HepG2 (cell line): ENCODE data around the gene TOM1L2. TPM values are rescaled to one million over a fixed set of nuclear protein-coding genes. Genes with fewer than 3 reads are reported as not detected.

Experiments used
- ATAC-seq: fragments of 200-7000 bp; cut with Tn5 transposase; 3 replicates; pipeline ENCODE4 v1.9.1; 2020; ENCODE audit warnings: mild to moderate bottlenecking, moderate library complexity
- BruUV-seq: library from RNA; stranded (reverse); fragments of 400-500 nt; replicated peaks from 2 replicates; lab custom pipeline; 2021; lab: Mats Ljungman, UMichigan
- CTCF ChIA-PET: fragments of 300-600 bp; formaldehyde crosslinking; extraction: SDS; loops from one replicate; lab custom pipeline; 2021; ENCODE audit warnings: low total read pairs, inconsistent platforms, low intra/inter-chr PET ratio; lab: Yijun Ruan, JAX
- POLR2A ChIA-PET: fragments of 350-600 bp; sonication (Branson Sonifier 250); formaldehyde crosslinking; loops from one replicate; lab custom pipeline; 2020; ENCODE audit warnings: antibody characterized with exemption, inconsistent platforms; lab: Yijun Ruan, JAX
- DNase-seq: peaks from one replicate; pipeline ENCODE4 v3.0.0-alpha.2; 2015; ENCODE audit warnings: low spot score
- FAIRE-seq: peaks from 3 replicates; lab custom pipeline; 2011; peaks lifted over from hg19 to GRCh38; lab: Jason Lieb, UNC
- H2AFZ ChIP-seq: one replicate; pipeline ENCODE4 v1.6.1; 2011; ENCODE audit warnings: low read length, inconsistent platforms
- H3K27ac ChIP-seq: fragments of 300-600 bp; 3 replicates; pipeline ENCODE4 v1.8.0; 2011; ENCODE audit warnings: mixed run types, mild to moderate bottlenecking, mixed read lengths, low read length, inconsistent platforms; ENCODE audit not compliant: insufficient read depth; ENCODE audit errors: extremely low read length
- H3K27me3 ChIP-seq, 2 experiments: fragments of 200-600 bp in 1 of 2; 2 replicates in 1 of 2; 3 replicates in 1 of 2; pipeline versions ENCODE4 v1.6.0 to v1.8.0; 2011; ENCODE audit warnings: low read length in 2 of 2, mild to moderate bottlenecking in 2 of 2, moderate library complexity in 2 of 2, inconsistent platforms in 1 of 2; ENCODE audit not compliant: insufficient read depth in 2 of 2, control insufficient read depth in 1 of 2
- H3K36me3 ChIP-seq, 2 experiments: fragments of 200-600 bp in 1 of 2; replicated peaks in 1 of 2; 2 replicates in 1 of 2; 3 replicates in 1 of 2; pipeline versions ENCODE4 v1.5.1 to v1.8.0; 2011; ENCODE audit warnings: low read length in 2 of 2, inconsistent platforms in 1 of 2; ENCODE audit not compliant: insufficient read depth in 2 of 2, control insufficient read depth in 1 of 2
- H3K4me1 ChIP-seq: 2 replicates; pipeline ENCODE4 v1.5.1; 2012; ENCODE audit warnings: low read length, inconsistent platforms; ENCODE audit not compliant: insufficient read depth
- H3K4me2 ChIP-seq: 2 replicates; pipeline ENCODE4 v1.6.0; 2011; ENCODE audit warnings: low read depth, low read length, inconsistent platforms
- H3K4me3 ChIP-seq, 3 experiments: fragments of 200-600 bp in 1 of 3; sonication (generic), shearing (Covaris generic) in 1 of 3; replicated peaks in 1 of 3; 2 replicates each; pipeline ENCODE4 v1.5.1; 2011 to 2016; ENCODE audit warnings: low read length in 3 of 3, inconsistent platforms in 2 of 3, low read depth in 2 of 3, mild to moderate bottlenecking in 2 of 3, control low read depth in 1 of 3, mixed read lengths in 1 of 3; ENCODE audit not compliant: insufficient read depth in 1 of 3
- H3K79me2 ChIP-seq: one replicate; pipeline ENCODE4 v1.6.1; 2011; ENCODE audit warnings: low read length, inconsistent platforms; ENCODE audit not compliant: insufficient read depth
- H3K9ac ChIP-seq: 2 replicates; pipeline ENCODE4 v1.6.0; 2011; ENCODE audit warnings: mild to moderate bottlenecking, low read depth, low read length, inconsistent platforms; ENCODE audit not compliant: insufficient read depth
- H3K9me3 ChIP-seq: 2 replicates; pipeline ENCODE4 v1.5.1; 2012; ENCODE audit warnings: mild to moderate bottlenecking, low read length
- H4K20me1 ChIP-seq: 2 replicates; pipeline ENCODE4 v1.6.0; 2011; ENCODE audit warnings: inconsistent platforms, mild to moderate bottlenecking, low read length, moderate library complexity; ENCODE audit not compliant: insufficient read depth
- DMAP1 ChIP-seq: IDR thresholded peaks from 2 replicates; pipeline ENCODE4 v1.6.1; 2016
- FOXP1 ChIP-seq, 2 experiments: fragments of 450-650 bp in 1 of 2; IDR thresholded peaks; 2 replicates each; pipeline ENCODE4 v1.6.1; 2017 to 2018; ENCODE audit warnings: antibody characterized with exemption in 1 of 2
- MEIS2 ChIP-seq: sonication (generic); formaldehyde crosslinking; IDR thresholded peaks from 2 replicates; pipeline ENCODE4 v1.9.0; 2021; ENCODE audit warnings: mild to moderate bottlenecking, missing genetic modification reagents
- NR2F2 ChIP-seq: IDR thresholded peaks from 2 replicates; pipeline ENCODE4 v1.6.1; 2012; ENCODE audit warnings: low read depth, inconsistent platforms, borderline replicate concordance
- POLR2G ChIP-seq: fragments of 200-400 bp; formaldehyde crosslinking; IDR thresholded peaks from 2 replicates; pipeline ENCODE4 v1.6.1; 2018; ENCODE audit warnings: mild to moderate bottlenecking, low read depth, low read length, moderate library complexity
- ZNF260 ChIP-seq: sonication (generic); formaldehyde crosslinking; IDR thresholded peaks from 2 replicates; pipeline ENCODE4 v1.4.0; 2020; ENCODE audit warnings: missing genetic modification reagents, low read depth, mild to moderate bottlenecking, borderline replicate concordance
- ZNF337 ChIP-seq: sonication (generic); formaldehyde crosslinking; IDR thresholded peaks from 2 replicates; pipeline ENCODE4 v1.5.1; 2020; ENCODE audit warnings: missing genetic modification reagents, low read depth, mild to moderate bottlenecking, borderline replicate concordance
- ZNF614 ChIP-seq: IDR thresholded peaks from 2 replicates; pipeline ENCODE4 v1.6.1; 2018; ENCODE audit warnings: missing biosample characterization, missing genetic modification reagents, inconsistent platforms, borderline replicate concordance
- ZNF879 ChIP-seq: sonication (generic); formaldehyde crosslinking; IDR thresholded peaks from 2 replicates; pipeline ENCODE4 v1.8.1; 2023; ENCODE audit warnings: missing genetic modification reagents
- ZSCAN22 ChIP-seq: sonication (generic); formaldehyde crosslinking; IDR thresholded peaks from 2 replicates; pipeline ENCODE4 v1.4.0; 2020; ENCODE audit warnings: mild to moderate bottlenecking, missing genetic modification reagents
- WGBS: methylation state at CpG from one replicate; pipeline ENCODE4 v1.1.6; 2017; ENCODE audit warnings: low lambda C conversion rate; 5-methylcytosine and 5-hydroxymethylcytosine counted together
- in situ Hi-C: cut with HindIII; loops from 2 replicates; pipeline ENCODE4 v1.10.0; 2017; ENCODE audit warnings: low pct_unique_long_range_greater_than_20kb; ENCODE audit not compliant: extremely low pct_ligation_motif_present
- intact Hi-C: fragments of 100-400 bp; cut with micrococcal nuclease; formaldehyde crosslinking; loops from one replicate; pipeline ENCODE4 v1.10.0; 2022; ENCODE audit not compliant: unreplicated experiment
- polyA plus RNA-seq, 8 experiments: library from polyadenylated mRNA; depleted of rRNA in 3 of 8; stranded (reverse) in 7 of 8; unstranded in 1 of 8; fragments of >200 nt; fragmentation: Illumina TruSeq in 4 of 8; extraction: Trizol in 4 of 8; gene quantifications; 2 replicates each; pipeline versions ENCODE4 v1.2.1 to v1.2.3, GENCODE V29; 2011 to 2016; ENCODE audit warnings: low read depth in 4 of 8, missing spikeins in 1 of 8, mixed read lengths in 1 of 8; ENCODE audit not compliant: insufficient read depth in 1 of 8
- total RNA-seq, 5 experiments: library from RNA; depleted of rRNA; stranded (reverse); fragments of >200 nt; fragmentation: Illumina TruSeq; extraction: Trizol; gene quantifications; 2 replicates each; pipeline ENCODE4 v1.2.3, GENCODE V29; 2016; ENCODE audit warnings: low read depth in 1 of 5
- TF ChIP-seq, protein P1 (sequence below): sonication (generic); formaldehyde crosslinking; IDR thresholded peaks from 2 replicates; pipeline ENCODE4 v1.8.1; 2022; ENCODE audit warnings: low read depth, mild to moderate bottlenecking, missing genetic modification reagents
- TF ChIP-seq, protein P2 (sequence below): sonication (generic); formaldehyde crosslinking; IDR thresholded peaks from 2 replicates; pipeline ENCODE4 v1.4.0; 2020; ENCODE audit warnings: mild to moderate bottlenecking, missing genetic modification reagents, borderline replicate concordance
- TF ChIP-seq, protein P3 (sequence below): sonication (generic); formaldehyde crosslinking; IDR thresholded peaks from 2 replicates; pipeline ENCODE4 v1.4.0; 2020; ENCODE audit warnings: missing genetic modification reagents, borderline replicate concordance

The TOM1L2 gene
- total and polyA plus RNA-seq, 2 of the 13 experiments (the other 11 are each of a cell fraction or from before 2014, with no cell fraction given): 4.7 to 7.4 TPM

DNA sequence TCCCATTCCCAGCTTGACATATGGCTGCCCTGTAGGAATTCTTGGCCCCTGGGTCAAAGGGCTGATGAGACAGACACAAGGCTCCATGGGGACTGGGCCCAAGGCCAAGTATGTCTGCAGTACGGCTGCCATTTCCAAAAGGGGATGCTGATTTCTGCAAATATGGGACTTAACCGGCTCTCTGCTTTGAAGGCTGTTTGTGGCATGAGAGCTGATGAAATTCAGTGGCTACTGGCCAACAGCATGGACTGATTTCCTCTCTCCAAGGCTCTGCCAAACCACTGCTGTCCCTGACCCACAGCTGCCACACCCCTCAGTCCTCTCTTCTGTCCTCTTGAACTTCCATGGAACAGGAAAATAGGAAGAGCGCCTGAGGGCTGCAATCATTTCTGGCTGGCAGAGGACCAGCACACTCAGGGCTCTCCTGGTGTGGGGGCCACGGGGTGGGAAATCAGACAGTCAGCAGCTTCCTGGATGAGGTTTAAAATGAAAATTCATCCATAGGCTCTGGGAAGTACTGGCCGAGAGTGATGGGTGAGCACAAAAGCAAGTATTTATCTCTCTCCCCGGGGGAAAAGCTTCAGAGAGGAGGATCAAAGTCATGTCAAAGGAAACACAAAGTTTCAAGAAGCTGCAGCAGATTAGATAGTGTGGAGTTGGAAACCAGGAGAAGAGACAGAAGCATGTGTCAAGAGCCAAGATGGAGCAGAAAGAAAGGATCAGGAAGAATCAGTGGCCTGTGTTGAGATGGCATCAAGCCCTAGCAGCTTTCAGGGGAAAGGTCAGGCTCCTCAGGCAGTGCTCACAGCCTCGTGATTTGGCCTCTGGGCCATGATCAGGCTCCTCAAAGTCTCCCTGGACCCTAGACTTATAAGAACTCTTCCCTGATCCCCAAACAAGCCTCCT, 71.3 kb downstream of the TOM1L2 start:
- FAIRE-seq: peak; percentile 81
- POLR2A ChIA-PET: interaction anchor here (1.1 to 2.1 kb wide), 5 partner anchors 10 to 72 kb away, joined by 4 to 12 read pairs (median 6); partner anchors contain the start of genes DRC3 and TOM1L2
- CTCF ChIA-PET: no interaction called here
- peak; percentile 52; the same call in 1 of the 2 replicates for TF ChIP-seq NR2F2
- peak; percentile 76; the same call in 1 of the 2 replicates for TF ChIP-seq ZNF337 (CRISPR knock-in tag)
- TF ChIP-seq, protein P1, sequence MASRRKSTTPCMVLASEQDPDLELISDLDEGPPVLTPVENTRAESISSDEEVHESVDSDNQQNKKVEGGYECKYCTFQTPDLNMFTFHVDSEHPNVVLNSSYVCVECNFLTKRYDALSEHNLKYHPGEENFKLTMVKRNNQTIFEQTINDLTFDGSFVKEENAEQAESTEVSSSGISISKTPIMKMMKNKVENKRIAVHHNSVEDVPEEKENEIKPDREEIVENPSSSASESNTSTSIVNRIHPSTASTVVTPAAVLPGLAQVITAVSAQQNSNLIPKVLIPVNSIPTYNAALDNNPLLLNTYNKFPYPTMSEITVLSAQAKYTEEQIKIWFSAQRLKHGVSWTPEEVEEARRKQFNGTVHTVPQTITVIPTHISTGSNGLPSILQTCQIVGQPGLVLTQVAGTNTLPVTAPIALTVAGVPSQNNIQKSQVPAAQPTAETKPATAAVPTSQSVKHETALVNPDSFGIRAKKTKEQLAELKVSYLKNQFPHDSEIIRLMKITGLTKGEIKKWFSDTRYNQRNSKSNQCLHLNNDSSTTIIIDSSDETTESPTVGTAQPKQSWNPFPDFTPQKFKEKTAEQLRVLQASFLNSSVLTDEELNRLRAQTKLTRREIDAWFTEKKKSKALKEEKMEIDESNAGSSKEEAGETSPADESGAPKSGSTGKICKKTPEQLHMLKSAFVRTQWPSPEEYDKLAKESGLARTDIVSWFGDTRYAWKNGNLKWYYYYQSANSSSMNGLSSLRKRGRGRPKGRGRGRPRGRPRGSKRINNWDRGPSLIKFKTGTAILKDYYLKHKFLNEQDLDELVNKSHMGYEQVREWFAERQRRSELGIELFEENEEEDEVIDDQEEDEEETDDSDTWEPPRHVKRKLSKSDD (CRISPR knock-in tag): no peak
- peak; percentile 81; the same call in 1 of the 2 replicates for TF ChIP-seq ZNF614 (CRISPR knock-in tag)
- TF ChIP-seq, protein P2, sequence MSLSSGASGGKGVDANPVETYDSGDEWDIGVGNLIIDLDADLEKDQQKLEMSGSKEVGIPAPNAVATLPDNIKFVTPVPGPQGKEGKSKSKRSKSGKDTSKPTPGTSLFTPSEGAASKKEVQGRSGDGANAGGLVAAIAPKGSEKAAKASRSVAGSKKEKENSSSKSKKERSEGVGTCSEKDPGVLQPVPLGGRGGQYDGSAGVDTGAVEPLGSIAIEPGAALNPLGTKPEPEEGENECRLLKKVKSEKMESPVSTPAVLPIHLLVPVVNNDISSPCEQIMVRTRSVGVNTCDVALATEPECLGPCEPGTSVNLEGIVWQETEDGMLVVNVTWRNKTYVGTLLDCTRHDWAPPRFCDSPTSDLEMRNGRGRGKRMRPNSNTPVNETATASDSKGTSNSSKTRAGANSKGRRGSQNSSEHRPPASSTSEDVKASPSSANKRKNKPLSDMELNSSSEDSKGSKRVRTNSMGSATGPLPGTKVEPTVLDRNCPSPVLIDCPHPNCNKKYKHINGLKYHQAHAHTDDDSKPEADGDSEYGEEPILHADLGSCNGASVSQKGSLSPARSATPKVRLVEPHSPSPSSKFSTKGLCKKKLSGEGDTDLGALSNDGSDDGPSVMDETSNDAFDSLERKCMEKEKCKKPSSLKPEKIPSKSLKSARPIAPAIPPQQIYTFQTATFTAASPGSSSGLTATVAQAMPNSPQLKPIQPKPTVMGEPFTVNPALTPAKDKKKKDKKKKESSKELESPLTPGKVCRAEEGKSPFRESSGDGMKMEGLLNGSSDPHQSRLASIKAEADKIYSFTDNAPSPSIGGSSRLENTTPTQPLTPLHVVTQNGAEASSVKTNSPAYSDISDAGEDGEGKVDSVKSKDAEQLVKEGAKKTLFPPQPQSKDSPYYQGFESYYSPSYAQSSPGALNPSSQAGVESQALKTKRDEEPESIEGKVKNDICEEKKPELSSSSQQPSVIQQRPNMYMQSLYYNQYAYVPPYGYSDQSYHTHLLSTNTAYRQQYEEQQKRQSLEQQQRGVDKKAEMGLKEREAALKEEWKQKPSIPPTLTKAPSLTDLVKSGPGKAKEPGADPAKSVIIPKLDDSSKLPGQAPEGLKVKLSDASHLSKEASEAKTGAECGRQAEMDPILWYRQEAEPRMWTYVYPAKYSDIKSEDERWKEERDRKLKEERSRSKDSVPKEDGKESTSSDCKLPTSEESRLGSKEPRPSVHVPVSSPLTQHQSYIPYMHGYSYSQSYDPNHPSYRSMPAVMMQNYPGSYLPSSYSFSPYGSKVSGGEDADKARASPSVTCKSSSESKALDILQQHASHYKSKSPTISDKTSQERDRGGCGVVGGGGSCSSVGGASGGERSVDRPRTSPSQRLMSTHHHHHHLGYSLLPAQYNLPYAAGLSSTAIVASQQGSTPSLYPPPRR (CRISPR knock-in tag): 0 out of 2 replicates have a peak, but pooled peaks have one; percentile 13
- TF ChIP-seq POLR2G: peak; percentile 31; the same call in 1 of the 2 replicates
- TF ChIP-seq FOXP1 (IDR thresholded peaks at IDR 0.05): no peak
- TF ChIP-seq FOXP1 (CRISPR knock-in tag; IDR thresholded peaks at IDR 0.05): 0 out of 2 replicates have a peak, but pooled peaks have one; percentile 23
- TF ChIP-seq MEIS2: peak; percentile 25; the same call in 1 of the 2 replicates
- peak; percentile 50; the same call in 1 of the 2 replicates for TF ChIP-seq DMAP1
- TF ChIP-seq ZSCAN22 (CRISPR knock-in tag): no peak
- no peak for TF ChIP-seq ZNF879 (CRISPR knock-in tag)
- TF ChIP-seq, protein P3, sequence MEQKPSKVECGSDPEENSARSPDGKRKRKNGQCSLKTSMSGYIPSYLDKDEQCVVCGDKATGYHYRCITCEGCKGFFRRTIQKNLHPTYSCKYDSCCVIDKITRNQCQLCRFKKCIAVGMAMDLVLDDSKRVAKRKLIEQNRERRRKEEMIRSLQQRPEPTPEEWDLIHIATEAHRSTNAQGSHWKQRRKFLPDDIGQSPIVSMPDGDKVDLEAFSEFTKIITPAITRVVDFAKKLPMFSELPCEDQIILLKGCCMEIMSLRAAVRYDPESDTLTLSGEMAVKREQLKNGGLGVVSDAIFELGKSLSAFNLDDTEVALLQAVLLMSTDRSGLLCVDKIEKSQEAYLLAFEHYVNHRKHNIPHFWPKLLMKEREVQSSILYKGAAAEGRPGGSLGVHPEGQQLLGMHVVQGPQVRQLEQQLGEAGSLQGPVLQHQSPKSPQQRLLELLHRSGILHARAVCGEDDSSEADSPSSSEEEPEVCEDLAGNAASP: 0 out of 2 replicates have a peak, but pooled peaks have one; percentile 21
- no peak for TF ChIP-seq ZNF260 (CRISPR knock-in tag)

More for the DNA sequence above, 71.3 kb downstream of the TOM1L2 start:
- 7% methylated on average over 5 of the region's 7 CpGs for WGBS
- Histone ChIP-seq H3K9me3 (no peaks in the 10 kb centered on the region), H3K27me3 (no peaks in the 10 kb centered on the region), H2AFZ (no peak overlapping the region), H3K36me3 (0 out of 5 replicates have a peak, but pooled peaks cover 0 to 2% of the 10 kb centered on the region in 2 experiments), H3K27ac (peak overlapping the region; percentile 56), H3K9ac (peak overlapping the region; percentile 17; the same call in 1 of the 2 replicates), H3K79me2 (no peaks in the 10 kb centered on the region), H3K4me1 (peaks cover 79% of the 10 kb centered on the region), H3K4me2 (peak overlapping the region; percentile 56), H4K20me1 (no peaks in the 10 kb centered on the region), H3K4me3 (peak overlapping the region in 1 of 3 experiments; percentile 4; a peak in 1 of 6 replicates)
- DNase-seq (peak; percentile 96), ATAC-seq (peak; percentile 93)
- BruUV-seq: no TSS peak
- in situ Hi-C loops: no loop called here
- intact Hi-C loops: no loop called here
